Kidney glomerular epithelial cell (primary cell): ENCODE data around the gene EIF2S2.

ENCODE experiments used
- DNase-seq: peaks from one replicate; lab custom pipeline; 2025; lab: John Stamatoyannopoulos, UW

Gene EIF2S2

DNA sequence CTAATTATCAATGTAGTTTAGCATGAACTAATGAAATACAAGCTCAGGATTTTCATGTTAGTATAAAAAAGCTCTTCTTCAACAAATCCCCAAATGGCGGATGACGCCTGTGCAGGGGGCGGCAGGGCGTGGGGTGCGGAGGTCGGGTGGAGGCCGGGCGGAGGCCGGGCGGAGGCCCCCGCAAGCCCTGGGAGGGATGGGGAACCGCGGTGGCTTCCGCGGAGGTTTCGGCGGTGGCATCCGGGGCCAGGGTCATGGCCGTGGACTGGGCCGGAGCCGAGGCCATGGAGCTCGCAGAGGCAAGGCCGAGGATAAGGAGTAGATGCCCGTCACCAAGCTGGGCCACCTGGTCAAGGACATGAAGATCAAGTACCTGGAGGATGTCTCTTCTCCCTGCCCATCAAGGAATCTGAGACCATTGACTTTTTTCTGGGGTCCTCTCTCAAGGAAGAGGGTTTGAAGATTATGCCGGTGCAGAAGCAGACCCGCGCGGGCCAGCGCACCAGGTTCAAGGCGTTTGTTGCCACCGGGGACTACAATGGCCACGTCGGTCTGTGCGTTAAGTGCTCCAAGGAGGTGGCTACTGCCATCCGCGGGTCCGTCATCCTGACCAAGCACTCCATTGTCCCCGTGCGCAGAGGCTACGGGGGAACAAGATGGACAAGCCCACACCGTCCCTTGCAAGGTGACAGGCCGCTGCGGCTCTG, 10.4 kb upstream of the EIF2S2 start:
- no peak for DNase-seq

DNA sequence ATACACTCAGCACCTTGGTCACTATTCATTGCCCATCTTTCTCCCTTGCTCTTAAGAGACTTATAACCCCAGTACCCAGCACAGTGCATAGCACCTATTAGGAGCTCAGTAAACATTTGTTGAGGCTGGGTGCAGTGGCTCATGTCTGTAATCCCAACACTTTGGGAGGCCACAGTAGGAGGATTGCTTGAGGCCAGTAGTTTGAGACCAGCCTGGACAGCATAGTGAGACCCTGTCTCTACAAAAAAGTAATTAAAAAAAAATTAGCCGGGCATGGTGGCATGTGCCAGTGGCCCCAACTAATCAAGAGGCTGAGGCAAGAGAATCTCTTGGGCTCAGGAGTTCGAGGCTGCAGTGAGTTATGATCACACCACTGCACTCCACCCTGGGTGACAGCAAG, 8.2 kb upstream of the EIF2S2 start:
- no peak for DNase-seq

DNA sequence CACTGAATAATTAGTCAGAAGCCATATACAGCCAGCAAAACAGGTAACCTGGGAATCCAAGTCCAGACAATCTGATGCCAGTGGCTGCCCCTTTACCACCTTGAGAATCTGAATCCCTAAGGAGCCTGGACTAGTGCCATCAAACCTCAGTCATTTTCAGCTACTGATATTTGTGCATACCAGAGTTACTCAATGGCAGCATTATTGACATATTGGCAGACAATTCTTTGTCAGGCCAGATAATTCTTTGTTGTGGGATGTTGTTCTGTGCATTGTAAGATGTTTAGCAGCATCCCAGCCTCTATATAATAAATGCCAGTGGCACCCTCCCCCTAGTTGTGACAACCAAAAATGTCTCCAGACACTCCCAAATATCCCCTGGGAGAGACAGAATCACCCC, 3.2 kb upstream of the EIF2S2 start:
- DNase-seq, result no peak

DNA sequence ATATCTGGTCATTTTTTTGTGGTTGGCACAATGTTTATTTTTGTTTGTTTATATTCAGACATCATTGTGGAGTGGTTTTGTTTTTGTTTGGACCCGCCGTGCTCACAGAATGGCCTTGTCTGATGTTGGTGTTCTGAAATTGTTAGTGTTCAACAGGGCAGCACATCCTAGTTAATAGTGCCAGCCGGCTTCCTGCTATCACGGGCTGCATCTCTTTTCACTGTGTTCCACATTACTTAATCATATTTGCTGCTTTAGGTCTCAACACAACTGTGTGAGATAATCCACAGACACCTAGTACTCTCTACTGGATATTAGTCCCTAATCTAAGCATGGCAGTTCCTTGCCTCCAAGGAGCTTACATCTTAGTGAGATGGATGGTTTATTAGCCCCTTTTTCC, 2.8 kb upstream of the EIF2S2 start:
- DNase-seq, result no peak

DNA sequence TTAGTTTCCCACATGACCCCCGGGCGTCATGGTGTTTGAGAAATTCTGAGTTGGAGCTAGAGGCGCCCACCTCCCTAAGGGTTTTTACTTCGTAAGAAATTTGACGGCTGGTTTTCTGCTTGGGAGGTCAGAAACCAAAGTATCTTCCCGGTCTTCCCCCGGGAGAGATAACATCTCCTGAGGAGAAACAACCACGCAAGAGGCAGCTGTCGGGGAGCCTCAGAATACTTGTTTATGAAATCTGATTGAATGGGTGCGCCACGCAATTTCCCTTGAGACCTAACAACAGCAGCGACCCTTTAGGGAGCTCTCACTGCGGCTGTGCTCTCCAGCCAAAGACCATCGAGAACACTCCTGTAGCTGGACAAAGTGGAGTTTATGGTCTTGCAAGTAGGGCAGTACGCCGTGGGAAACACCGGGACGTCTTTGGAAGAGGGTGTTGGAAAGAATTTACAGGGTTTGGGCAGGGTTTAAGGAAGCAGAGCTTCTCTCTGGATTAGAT, 608 bp upstream of the EIF2S2 start:
- DNase-seq, result no peak

DNA sequence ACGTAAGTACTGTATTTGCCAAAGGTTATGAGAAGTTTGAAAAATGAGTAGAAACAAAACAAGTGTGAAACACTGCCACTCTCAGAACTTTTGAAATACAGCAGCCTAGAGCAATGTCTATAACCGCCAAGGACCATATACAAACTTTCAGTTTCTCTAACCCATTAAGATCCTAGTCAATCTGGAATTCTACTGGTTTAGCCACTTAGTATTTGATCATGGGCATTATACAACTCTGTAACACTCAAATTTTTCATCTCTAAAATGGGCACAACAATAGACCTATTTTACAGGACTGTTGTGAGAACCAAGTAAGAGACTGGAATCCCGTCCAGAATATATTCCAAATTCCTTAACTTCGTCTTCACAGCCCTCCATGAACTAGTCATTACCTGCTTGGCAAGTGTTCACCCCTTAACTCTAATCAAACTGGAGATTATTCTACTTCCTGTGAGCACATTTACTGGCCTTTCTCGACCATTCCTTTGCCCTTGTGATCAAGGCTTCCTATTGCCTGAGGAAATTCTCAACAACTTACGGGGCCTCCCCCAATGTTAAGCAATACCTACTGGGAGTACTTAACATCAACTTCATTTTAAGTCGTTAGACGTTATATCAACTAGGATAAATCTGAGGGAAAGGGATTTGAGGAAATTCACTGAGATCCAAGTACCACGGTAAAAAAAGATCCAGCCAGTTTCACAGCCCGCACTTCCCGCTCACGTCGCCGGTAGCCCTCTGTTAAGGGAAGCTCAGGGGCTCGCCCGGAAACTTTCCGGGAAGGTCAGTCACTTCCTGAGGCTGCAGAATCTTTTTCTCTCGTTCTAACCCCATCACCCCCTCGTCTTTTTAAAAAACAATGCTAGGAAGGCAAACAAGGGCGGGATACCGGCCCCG, 1.1 kb downstream of the EIF2S2 start:
- DNase-seq, result peak; percentile 23

DNA sequence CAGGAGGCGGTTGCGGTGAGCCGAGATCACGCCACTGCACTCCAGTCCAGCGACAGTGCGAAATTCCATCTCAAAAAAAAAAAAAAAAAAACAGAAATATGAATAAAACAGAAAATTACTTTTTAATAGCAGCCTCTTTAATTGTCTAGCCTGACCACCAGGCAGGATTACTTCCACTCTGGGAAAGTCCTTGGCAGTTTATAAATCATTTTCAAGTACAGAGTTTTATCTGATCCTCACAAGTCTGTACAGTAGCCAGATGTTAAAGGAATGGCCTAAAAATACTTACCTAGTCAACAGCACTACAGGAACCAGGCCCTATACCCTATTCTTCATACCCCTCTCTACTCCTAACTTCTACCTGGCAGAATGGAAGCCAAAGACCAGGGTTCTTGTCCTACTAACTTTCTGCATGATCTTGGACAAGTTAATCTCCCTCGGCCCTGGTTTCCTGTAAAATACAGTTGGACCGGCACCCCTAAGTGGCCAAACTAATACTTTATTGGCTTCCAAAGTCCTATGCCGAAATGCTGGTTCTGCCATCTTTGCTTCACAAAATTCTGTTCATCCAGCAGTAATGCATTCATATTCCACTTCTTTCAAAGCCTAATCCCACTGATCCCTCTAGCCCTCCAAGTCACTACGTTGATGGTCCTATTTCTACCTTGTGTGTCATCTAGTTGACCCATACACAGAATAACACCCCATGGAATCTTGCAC, 1.9 kb downstream of the EIF2S2 start:
- DNase-seq, result no peak

DNA sequence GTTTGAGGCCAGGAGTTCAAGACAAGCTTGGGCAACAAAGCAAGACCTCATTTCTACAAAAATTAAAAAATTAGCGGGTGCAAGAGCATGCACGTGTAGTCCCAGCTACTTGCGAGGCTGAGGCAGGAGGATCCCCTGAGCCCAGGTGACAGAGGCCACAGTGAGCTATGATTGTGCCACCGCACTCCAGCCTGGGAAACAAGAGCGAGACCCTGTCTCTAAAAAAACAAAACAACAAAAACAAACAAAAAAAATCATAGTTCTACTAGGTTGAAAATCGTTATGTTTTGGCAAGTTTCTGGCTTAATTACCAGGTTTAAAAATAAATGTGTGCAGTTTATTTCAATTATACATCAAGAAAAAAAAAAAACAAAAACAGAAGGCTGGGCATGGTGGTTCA, 2.6 kb downstream of the EIF2S2 start:
- DNase-seq, result no peak

DNA sequence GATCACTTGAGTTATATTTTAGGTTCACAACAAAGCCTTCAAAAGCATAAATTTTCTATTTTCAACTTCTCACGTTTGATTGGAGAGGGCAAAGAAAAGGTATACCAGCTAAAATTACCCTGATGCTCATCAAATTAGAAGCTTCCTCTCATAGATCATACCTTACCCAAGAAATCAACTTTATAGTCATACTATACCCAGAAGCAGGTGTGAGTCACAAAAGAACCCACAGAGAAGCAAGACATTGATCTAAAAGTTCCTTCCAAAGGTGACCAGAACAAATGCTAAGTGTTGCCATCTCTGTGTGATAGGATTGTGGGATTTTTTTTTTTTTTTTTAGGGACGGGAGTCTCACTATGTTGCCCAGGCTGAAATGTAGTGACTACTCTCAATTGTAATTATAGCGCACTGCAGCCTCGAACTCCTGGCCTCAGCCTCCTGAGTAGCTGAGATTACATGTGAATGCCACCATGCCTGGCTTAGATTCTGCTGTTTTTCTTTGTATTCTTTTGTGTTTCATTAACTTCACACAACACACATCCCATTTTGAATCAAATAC, 3.3 kb downstream of the EIF2S2 start:
- no peak for DNase-seq

DNA sequence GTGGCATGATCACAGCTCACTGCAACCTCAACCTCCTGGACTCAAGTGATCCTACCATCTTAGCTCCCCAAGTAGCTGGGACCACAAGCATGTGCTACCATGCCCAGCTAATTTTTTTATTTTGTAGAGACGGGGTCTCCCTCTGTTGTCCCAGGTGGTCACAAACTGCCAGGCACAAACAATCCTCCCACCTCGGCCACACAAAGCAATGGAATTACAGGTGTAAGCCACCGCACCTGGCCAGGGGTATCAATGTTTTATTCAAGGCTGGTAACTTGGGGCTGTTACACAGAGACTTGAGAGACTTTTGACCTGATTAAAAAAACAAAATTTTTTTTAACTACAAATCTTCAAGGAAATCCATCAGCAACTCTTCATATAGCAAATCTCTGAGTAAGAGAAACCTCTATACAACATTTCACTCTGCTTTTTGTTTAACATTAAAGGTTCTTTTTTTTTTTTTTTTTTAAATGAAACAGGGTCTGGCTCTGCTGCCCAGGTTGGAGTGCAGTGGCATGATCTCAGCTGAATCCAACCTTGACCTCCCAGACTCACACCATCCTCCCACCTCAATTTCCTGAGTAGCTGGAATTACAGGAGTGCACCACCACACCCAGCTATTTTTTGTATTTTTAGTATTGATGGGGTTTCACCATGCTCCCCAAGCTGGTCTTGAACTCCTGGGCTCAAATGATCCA, 5.9 kb downstream of the EIF2S2 start:
- DNase-seq, result no peak

DNA sequence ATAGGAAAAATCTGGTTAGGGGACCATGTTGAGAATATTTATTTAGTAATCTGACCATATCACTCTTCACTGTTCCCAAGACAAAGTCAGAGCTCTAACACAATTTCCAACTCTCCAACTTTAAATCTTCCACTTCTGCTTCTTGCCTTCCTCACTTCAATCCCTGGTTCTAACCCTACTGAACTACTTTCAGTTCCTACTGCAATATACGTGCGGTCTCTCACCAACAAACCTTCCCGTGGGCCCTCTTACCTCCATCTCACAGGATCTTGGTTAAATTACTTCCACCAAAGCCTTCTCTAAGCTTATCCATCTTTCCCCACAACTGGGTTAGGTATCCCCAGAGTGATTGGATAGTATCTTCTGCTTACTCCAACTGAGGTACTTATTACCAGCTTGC, 8.0 kb downstream of the EIF2S2 start:
- no peak for DNase-seq

DNA sequence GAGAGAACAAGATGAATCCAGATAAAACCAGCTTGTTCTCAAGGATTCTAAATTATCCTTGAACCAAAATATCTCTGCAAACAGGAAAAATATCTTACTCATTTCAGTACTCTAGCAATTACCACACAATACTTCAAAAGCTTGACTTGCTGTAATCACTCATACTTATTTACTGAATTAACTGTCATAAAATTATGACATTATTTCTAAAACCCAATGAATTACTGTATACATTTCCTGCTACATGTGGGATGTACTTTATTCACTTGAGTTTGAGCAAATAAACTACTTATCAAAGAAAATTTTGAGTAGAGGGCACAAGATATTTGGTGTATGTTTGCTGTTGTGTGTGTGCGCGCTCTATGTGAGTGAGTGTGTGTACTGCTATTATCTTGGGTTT, 9.7 kb downstream of the EIF2S2 start:
- no peak for DNase-seq

DNA sequence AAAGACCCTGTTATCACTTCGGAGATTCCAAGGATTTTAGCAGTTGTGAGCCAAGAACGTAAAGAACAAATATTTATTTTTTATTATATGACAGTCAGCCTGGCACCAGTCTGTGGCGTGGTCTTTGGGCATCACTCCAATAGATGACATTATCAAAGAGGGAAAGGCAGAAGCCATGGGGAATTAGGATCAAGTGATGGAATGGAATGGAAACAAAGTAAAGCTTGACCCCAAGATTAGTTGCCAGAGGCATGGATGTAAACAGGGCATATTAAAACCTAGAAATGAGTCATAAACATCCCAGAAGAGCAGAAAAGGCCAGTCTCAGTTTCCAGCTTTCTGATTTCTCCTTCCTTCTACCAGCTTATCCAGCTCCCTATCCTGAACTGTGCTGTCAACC, 11.5 kb downstream of the EIF2S2 start:
- no peak for DNase-seq

DNA sequence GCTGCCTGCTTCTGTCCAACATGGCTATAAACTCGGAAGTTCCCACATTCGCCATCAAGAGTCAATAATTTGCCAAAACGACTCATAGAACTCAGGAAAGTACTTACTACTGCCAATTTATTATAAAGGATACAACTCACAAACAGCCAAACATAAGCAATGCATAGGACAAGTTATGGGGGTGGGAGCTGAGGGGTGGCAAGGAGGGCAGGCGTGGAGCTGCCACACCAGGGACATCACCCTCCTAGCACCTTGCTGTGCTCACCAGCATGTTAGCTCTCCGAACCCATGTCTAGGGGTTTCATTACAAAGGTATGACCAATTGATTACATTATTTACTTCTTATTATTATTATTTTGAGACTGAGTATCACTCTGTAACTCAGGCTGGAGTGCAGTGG, 12.4 kb downstream of the EIF2S2 start:
- no peak for DNase-seq

DNA sequence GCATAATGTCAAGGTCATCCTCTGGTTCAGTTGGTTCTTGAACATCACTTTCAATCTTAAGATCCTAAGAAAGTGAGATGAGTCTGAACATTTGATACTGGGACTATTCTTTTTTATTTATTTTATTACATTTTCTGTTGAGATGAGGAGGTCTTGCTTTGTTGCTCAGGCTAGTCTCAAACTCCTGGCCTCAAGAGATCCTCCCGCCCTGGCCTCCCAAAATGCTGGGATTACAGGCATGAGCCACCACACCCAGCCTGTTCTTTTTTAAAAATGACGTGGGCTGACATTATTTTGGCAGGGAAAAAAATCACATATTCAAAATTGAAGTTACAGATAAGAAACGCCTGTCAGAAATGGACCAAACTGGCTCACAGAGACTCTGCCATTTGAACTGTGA, 13.5 kb downstream of the EIF2S2 start:
- DNase-seq, result no peak

DNA sequence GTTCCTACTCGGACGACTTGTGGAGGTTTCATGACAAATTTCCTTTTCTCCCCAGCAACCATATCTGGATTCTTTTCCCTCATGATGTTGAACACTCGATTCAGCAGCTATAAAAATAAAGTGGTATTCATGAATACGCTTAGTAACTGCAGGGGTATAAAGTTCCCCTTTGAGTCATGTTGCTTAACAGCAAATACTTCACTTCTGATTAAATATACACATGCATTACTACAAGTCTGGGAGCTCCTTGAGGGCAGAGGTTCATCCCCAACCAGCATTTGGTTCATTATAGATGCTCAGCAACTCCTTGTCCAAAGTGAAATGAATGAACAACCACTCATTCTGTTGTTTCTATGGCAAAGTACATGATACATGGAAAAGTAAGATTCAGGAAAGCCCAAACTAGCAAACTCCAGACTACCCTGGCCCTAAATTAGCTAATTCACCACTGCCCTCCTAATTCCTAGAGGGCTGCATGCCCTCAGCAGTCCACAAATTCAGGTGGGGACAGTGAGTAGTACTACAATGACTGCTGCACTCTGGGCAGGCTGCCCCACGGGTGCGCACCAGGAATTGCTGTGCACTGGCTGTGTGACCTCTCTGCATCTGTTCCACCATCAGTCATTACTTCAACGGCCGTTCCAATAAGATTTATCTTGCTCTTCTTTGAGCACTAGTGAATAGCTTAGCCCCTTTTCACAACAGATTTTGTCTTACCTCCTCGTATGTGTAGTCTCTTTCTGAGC, 15.2 kb downstream of the EIF2S2 start:
- DNase-seq, result no peak

DNA sequence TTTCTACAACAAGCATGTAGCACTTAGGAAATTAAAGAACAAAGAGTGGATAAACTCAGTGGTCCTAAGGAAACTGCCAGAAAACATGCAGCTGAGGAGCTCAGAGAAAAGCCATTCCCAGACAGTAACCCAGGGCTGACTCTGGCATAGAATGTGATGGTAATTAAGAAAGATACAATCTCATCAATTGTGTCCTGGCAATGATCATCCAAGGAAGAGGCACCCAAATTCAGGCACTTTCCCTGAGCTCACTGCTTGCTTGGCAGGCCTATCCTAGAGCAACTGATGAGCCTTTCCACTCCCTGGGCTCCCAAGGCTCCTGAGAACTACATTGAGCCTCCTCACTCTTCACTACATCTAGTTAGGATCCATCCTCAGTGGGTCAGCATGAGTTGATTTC, 16.2 kb downstream of the EIF2S2 start:
- no peak for DNase-seq

DNA sequence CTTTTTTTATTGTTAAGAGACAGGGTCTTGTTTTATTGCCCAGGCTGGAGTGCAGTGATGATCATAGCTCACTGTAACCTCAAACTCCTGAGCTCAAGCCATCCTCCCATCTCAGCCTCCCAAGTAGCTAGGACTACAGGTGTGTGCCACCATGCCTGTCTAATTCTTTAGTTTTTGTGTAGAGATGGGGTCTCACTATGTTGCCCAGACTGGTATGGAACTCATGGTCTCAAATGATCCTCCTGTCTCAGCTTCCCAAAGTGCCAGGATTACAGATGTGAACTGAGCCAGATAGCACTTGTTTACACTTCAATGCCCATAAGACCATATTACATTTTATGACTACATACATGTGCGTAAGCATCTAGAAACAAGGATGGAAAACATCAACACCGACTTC, 18.1 kb downstream of the EIF2S2 start:
- no peak for DNase-seq

DNA sequence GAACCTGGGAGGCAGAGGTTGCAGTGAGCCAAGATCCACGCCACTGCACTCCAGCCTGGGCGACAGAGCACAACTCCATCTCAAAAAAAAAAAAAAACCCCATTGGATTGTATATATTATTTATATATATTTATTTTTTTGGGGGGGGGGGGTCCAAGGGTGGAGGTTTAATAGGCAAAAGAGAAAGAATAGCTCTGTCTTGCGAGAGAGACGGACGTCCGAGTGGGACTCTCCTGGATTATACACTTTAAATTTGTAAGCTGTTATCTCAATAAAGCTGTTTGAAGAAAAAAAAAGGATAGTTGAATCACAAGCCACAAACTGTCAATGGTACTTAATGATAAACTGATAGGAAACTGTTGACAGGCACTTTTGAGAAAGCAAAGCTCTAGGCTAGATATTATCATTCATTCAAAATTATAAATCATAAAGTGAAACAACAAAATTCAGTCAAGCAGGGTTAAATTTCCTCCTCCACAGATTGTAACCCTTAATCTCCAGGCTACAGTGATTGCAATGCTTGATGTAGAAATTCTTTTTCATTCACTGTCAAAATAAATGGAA, 20.3 kb downstream of the EIF2S2 start:
- DNase-seq, result no peak

DNA sequence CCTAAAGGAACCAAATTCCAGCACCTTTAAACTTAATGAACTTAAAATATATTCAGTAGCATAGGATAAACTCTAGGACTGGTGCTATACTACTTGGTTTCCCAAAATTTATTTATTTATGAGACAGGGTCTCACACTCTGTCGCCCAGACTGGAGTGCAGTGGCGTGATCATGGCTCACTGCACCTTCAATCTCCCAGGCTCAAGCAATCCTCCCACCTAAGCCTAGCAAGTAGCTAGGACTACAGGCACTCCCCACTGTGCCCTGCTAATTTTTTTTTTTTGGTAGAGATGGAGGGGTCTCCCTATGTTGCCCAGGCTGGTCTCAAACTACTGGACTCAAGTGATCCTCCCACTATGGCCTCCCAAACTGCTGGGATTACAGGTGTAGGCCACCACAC, 21.4 kb downstream of the EIF2S2 start:
- no peak for DNase-seq
